MV-4-11 (cell line): ENCODE data around the gene FRZB.
"Not testable (repeated sequence)": the region's sequence is repeated elsewhere in the genome, so short reads cannot be mapped to it uniquely, and the experiment has no call there.

ENCODE experiments used
- DNase-seq: peaks from one replicate; lab custom pipeline; 2025; lab: John Stamatoyannopoulos, UW

The FRZB gene

DNA sequence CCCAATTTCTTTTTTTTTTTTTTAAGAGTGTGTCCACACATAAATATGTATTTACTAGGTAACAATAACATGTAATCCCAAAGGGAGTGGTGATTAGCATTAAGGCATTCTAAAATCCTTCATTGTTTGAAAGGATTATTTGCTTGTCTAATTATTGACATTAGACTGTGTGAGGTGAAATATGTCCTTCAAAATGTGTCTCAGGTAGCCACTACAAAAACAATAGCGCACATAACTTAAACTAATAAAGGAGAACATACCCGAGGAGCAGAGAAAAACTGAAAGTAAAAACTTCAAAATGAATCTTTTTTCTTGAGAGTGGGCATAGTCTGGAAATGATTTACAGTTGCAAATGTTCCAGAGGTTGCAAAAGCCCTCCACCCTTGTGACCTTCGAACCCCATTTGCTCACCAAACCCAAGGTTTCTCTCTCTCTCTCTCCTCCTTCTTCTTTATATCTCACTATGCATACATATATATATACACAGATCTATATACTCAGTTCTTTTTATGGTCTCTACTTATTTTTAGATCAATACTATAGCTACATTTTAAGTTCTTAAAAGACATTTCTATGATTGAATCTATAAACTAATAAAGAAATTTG is 24.4 kb upstream of the FRZB start:
- no peak for DNase-seq

- DNase-seq, result no peak
Observed at GRCh38 chr2:182890305-182890704, 23.9 kb upstream of the FRZB start.

- DNase-seq, result no peak
Observed at GRCh38 chr2:182887753-182888415, 21.4 kb upstream of the FRZB start.

- no peak for DNase-seq
Observed at GRCh38 chr2:182887093-182887492, 20.7 kb upstream of the FRZB start.

DNA sequence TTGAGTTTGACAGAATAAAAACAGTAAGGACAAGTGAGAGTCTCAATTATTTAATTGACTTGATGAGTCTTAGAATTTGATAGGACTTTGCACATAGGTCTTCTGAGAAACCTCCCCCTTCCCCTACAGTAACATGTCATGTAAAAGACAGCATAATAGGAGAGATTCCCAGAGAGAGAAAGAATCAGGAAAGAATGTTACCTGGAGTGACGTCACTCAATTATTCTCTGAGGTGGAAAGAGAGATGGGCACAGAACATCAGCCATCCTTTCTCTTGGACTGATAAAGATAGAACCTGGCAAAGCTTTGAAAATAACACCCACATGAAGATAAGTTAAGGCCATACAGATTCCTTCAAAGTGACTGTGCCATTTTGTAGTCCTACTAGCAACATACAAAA is 19.3 kb upstream of the FRZB start:
- DNase-seq, result no peak

DNA sequence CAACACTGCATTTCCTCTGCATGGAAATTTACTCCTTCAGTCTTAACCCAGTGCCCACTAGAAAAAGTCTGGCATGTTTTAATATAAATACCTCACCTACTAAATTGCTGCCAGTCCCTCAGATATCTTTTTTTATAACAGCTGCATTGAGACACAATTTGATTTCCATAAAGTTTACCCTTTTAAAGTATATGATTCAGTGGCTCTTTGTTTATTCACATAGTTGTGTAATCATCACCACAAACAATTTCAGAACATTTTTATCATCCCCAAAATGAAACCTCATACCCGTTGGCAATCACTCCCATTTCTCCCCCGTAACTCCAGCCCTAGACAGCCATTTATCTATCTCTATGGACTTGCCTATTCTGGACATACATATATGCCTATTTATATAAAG is 17.0 kb upstream of the FRZB start:
- no peak for DNase-seq

DNA sequence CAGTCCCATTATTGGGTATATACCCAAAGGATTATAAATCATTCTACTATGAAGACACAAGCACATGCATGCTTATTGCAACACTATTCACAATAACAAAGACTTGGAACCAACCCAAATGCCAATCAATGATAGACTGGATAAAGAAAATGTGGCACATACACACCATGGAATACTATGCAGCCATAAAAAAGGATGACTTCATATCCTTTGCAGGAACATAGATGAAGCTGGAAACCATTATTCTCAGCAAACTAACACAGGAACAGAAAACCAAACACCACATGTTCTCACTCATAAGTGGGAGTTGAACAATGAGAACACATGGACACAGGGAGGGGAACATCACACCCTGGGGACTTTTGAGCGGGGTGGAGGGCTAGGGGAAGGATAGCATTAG is 13.7 kb upstream of the FRZB start:
- DNase-seq, result not testable (repeated sequence)

DNA sequence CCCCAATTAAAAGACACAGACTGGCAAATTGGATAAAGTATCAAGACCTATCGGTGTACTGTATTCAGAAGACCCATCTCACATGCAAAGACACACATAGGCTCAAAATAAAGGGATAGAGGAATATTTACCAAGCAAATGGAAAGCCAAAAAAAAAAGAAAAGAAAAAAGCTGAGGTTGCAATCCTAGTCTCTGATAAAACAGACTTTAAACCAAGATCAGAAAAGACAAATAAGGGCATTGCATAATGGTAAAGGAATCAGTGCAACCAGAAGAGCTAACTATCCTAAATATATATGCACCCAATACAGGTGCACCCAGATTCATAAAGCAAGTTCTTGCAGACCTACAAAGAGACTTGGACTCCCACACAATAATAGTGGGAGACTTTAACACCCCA is 10.2 kb upstream of the FRZB start:
- not testable (repeated sequence) for DNase-seq

- no peak for DNase-seq
Observed at GRCh38 chr2:182870227-182870626, 3.8 kb upstream of the FRZB start.

GRCh38 chr2:182868054-182868796 is 1.8 kb upstream of the FRZB start:
- no peak for DNase-seq

GRCh38 chr2:182867426-182868053 is 1.1 kb upstream of the FRZB start:
- no peak for DNase-seq

GRCh38 chr2:182866095-182866460 is 359 bp downstream of the FRZB start:
- no peak for DNase-seq

GRCh38 chr2:182864949-182865570 is 1.4 kb downstream of the FRZB start:
- DNase-seq, result no peak

- DNase-seq, result no peak
Observed at GRCh38 chr2:182863642-182864041, 2.8 kb downstream of the FRZB start.

GRCh38 chr2:182862091-182862490 is 4.3 kb downstream of the FRZB start:
- no peak for DNase-seq

DNA sequence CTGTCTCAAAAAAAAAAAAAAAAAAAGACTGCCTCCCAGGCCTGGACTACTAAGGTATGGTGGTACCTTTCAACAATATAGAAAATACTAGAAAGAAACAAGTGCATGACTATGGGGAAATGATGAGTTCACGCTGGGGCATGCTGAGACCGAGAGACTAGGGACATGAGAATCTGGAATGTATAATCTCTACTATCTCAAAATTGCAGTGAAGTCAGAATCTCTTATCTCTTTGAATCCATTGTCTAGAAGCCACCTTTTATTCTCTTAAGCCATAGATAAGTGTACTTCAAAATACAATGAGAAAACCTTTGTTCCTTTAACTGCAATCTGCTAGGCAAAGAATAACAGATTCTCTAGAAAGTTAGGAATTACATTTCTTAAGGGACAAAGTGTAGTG is 5.6 kb downstream of the FRZB start:
- no peak for DNase-seq

- no peak for DNase-seq
Observed at GRCh38 chr2:182858671-182859070, 7.8 kb downstream of the FRZB start.

GRCh38 chr2:182855376-182855775 is 11.1 kb downstream of the FRZB start:
- DNase-seq, result no peak

- no peak for DNase-seq
Observed at GRCh38 chr2:182854375-182855105, 11.9 kb downstream of the FRZB start.

DNA sequence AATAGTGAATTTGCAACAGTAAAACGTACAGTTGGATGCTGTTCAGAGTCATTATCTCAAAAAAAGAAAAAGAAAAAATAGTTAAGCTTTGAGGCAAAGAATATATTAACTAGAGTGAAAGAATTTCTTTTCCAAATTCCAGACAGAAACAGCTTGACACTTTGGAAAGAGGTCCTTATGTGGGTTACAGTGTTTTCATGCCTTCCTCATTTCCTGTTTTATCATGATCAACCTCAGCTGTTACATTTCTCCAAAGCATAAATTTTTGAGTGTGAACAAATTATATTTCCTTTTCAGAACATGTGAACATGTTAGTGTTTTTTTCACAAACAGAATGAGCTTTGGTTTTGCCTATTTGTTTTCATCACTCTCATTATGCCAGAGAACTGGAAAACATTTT is 13.6 kb downstream of the FRZB start:
- no peak for DNase-seq

DNA sequence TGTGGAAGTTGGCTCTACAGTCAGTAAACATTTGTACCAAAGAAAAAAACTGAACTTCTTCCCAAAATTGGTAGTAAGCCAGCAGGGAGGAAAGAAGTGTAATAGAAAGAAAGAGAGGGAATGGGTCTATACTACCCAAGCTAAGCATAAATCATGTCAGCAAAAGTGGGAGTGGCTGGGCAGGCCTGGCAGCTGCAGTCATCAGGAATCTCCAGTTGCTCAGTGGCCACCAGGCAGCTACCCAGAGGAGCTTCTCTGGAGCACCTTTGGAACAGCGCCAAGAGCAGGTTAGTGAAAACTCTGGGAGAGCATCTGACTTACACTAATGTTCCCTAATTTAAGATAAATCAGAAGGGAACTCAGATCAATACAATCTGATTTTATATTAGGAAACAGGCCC is 14.3 kb downstream of the FRZB start:
- no peak for DNase-seq
